Stimulated activated CD4-positive, alpha-beta T cell treated with anti-CD3 and anti-CD28 coated beads, TNF-alpha, amount 100 ng/mL, for 48 hours (primary cell): Measurements from ENCODE around the gene FBLIM1.
"Not testable (repeated sequence)": the region's sequence is repeated elsewhere in the genome, so short reads cannot be mapped to it uniquely, and the experiment has no call there.

Experiments used
- DNase-seq, 3 donors: peaks; one replicate each; pipeline ENCODE4 v3.0.0-alpha.2; 2020; ENCODE audit warnings: low read depth in 3 of 3

Gene FBLIM1

DNA sequence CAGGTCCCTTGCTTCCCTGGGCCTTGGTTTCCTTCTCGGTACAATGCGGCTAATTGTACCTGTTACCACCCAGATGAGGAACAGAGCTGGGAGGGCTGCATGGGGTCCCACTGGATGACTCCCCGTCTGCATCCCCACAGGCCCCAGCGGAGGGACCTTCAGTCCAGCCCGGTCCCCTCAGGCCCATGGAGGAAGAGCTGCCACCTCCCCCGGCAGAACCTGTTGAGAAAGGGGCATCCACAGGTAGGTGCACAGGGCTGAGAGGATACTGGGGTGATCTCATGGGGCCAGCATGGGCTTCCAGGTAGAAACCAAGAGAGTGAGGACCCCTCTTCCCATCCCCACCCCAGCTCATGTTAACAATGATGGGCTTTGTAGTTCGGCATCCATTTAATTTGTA is 9.8 kb downstream of the FBLIM1 start:
- no peak for DNase-seq

GRCh38 chr1:15770313-15770962 is 11.8 kb downstream of the FBLIM1 start:
- no peak for DNase-seq

DNA sequence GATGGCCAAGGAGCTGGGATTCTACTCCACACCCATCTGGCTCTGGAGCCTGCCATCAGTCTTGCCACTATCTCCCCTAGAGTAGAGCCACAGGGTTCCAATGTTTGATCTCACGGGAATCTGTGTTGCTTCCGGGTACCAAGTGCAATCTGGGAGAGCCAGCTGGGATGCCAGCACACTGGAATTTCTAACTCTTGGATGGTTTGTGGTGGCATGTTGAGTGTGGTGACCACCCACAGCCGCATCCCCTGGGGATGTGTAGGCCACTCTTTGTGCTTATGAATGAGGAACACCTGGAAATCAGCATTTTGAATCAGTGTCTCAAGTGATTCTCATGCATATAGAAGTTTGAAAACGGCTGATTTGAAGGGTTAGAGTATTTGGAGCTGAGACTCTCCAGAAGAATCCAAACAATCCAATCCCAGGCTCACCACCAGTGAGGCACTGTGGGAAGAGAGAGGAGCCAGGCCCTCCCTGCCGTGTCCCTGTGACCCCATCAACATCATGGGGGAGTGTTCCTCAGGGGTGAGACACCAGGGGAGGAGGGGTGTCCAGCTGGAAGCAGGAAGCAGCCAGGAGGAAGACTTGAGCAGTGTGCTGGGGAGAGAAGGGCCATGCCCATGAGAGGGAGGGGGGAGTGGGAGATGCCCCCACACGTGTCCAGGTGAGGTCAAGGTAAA is 13.4 kb downstream of the FBLIM1 start:
- DNase-seq: no peak

GRCh38 chr1:15775706-15776105 is 17.1 kb downstream of the FBLIM1 start:
- no peak for DNase-seq

DNA sequence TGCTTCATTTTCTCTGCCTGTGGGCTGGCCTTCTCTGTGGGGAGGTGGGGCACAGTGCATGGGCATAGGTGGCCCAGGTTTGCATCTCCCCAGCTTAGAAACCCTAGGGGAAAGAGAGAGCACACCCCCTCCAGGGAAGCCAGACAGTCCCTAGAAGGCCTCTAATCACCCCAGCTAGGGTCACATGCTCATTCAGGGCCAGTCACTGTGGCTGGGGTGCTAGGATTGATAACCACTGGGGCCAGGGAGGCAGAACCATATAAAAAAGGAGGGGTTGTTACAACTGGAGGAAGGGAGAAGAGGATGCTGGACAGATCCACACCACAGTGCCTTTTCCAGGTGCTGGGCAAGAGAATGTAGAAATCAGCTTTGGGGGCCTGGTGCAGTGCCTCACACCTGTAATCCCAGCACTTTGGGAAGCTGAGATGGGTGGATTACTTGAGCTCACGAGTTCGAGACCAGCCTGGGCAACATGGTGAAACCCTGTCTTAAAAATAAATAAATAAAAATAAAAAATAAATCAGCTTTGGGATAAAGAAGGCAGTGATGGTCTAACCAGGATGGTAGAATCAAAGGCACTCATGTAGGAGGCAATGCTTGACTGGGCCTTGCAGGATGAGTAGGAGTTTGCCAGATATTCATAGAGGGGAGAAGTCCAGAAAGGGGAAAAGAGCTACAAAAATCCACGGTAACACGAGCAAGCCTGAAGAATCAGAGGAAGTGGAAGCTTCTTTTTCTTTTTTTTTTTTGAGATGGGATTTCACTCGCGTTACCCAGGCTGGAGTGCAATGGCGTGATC is 19.5 kb downstream of the FBLIM1 start:
- no peak for DNase-seq

GRCh38 chr1:15785683-15786082 is 27.1 kb downstream of the FBLIM1 start:
- no peak for DNase-seq

GRCh38 chr1:15786581-15786980 is 28.0 kb downstream of the FBLIM1 start:
- no peak for DNase-seq

GRCh38 chr1:15788624-15789301 is 30.2 kb downstream of the FBLIM1 start:
- DNase-seq: no peak

DNA sequence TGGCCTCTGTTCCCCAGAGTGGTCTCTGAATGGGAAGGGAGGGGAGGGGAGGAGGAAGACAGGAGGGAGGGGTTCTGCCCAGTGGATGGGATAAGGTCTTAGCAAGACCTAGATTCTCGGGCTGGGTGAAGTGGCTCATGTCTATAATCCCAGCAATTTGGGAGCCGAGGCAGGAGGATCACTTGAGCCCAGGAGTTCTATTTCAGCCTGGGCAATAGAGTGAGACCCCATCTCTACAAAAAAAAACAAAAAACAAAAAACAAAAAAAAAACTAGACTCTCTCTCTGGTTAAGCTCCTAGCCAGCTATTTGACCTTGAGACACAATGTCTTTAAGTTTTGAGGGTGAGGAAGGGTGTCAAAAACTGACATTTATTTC is 37.5 kb downstream of the FBLIM1 start:
- no peak for DNase-seq

- no peak for DNase-seq
Measured at GRCh38 chr1:15797614-15798390, 39.2 kb downstream of the FBLIM1 start.

DNA sequence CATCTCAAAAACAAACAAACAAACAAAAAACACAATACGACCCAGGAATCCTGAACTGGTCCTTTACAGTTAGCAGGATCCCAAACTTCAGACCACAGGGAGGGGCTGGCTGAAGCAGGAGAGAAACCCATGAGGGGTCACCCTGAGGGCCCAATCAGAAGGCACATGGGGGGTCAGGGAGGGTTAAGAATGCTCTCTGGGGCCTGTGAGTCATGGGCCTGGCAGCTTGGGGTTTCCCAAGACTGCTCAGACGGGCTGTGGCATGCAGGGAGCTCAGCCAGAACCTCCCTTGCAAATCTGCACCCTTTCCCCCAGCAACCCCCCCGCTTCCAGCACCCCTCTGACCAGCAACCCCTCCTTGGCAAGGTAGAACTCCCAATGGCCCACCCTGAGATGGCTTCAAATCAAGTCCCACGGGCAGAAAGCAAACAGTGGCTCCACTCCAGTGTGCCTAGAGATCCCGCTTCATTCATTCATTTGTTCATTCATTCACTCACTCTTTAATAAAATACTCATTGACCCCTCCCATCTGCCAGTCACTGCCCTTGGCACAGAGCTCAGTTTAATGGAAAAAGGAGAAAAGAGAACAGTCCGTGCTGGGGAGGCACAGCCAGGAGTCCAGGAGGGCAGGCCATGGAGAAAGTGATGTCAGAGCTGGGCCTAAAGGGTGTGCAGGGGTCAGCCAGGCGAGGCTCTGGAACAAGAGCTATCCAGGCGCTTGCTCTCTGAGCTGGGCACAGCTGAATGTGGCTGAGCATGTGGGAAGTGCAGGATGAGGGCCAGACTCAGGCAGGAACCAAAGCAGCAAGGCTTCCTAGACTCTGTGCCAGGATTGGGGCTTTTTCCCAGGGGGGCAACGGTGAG is 40.6 kb downstream of the FBLIM1 start:
- DNase-seq: no peak

- DNase-seq: no peak
Measured at GRCh38 chr1:15799928-15800835, 41.6 kb downstream of the FBLIM1 start.

GRCh38 chr1:15802234-15802965 is 43.8 kb downstream of the FBLIM1 start:
- no peak for DNase-seq

DNA sequence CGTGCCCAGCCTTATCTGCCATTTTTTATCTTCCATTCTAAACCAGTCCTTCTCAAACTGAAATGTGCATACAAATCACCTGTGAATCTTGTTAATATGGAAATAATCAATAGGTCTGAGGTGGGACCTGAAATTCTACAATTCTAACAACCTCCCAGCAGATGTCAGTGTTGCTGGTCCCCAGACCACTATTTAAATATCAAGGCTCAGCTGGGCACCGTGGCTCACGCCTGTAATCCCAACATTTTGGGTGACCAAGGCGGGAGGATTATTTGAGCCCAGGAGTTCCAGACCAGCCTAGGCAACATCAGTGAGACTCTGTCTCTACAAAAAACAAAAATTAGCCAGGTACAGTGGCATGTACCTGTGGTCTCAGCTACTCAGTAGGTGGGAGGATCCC is 44.8 kb downstream of the FBLIM1 start:
- peak in 1 of 3 donors; percentile 5 for DNase-seq

DNA sequence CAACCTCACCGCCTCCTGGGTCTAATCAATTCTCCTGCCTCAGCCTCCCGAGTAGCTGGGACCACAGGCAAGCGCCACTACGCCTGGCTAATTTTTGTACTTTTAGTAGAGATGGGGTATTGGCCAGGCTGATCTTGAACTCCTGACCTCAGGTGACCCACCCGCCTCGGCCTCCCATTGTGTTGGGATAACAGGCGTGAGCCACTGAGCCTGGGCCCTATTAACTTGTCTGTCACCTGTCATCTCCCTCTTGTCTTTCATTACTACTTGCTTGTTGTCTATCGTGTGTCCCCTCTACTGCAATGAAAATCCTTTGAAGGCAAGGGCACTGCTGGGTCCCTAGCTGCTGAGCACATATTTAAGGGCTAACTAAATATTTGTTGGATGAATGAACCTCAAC is 45.5 kb downstream of the FBLIM1 start:
- no peak for DNase-seq

GRCh38 chr1:15807121-15807520 is 48.5 kb downstream of the FBLIM1 start:
- DNase-seq: no peak

DNA sequence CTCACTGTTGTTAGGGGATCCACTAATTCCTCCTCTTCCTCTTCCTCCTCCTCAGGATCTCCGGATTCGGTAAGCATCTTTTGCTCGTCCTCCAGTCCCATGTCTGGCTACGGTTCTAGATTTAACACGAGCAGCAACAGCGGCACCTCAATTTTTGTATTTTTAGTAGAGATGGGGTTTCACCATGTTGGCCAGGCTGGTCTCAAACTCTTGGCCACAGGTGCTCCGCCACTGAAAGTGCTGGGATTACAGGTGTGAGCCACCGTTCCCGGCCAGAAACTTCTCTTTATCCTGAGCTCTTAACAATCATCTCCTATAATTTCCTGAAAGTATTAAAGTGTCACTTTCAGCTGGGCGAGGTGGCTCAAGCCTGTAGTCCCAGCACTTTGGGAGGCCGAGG is 49.0 kb downstream of the FBLIM1 start, which contains the start of gene UQCRHL:
TSS of gene UQCRHL (minus strand) at position 101 of the 400 bp plus-strand sequence. CDS start at position 101, 0 bp downstream.
- DNase-seq: not testable (repeated sequence)

DNA sequence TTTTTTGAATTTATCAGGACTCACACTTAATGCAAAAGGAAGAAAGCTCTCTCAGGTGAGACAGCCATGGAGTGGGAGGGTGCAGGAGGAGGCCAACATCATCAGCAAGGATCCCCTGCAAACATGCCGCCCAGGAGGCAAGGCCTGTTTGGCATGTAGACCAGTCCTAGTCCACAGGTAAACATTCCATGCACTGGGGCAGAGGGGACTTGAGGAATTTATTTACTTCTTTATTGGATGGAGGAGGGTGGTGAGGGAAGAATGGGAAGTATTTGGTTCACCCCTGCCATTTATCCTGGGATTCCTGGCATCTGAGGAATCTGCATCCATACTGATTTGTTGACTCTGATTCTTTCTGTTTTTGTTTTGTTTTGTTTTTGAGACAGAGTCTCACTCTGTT is 50.4 kb downstream of the FBLIM1 start:
- DNase-seq: no peak

DNA sequence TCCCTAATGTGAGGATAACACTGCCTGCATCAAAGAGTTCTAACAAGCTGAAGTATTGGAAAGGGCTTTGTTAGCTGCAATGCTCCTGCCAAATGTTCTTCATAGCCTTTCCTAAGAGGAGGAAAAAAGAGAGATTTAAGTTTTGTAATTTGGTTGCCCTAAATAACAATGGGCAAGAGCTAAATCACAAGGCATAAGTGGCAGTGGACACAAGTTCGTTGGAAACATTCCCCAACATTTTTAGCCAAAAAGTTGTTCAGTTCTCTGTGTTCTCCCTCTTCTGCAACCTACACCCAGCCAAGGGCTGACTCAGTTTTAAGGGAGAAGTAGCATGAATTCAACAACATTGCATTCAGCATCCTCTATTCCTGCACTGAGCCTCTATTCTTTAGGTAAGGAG is 51.5 kb downstream of the FBLIM1 start:
- no peak for DNase-seq
